Loucy (cell line): Measurements from ENCODE around the gene HIRA.

Experiments
- H2AFZ ChIP-seq: fragments of 200-600 bp; sonication (generic); 2 replicates; pipeline ENCODE4 v1.6.0; 2016; ENCODE audit warnings: antibody characterized with exemption, mild to moderate bottlenecking, low read length, moderate library complexity
- H3F3A ChIP-seq: fragments of 200-600 bp; 2 replicates; pipeline ENCODE4 v1.6.0; 2016; ENCODE audit warnings: antibody characterized with exemption, low read depth, mild to moderate bottlenecking
- H3K27me3 ChIP-seq: fragments of 200-600 bp; sonication (generic); 2 replicates; pipeline ENCODE4 v1.6.1; 2014; ENCODE audit warnings: low read length, mild to moderate bottlenecking; ENCODE audit not compliant: insufficient read depth, poor library complexity, severe bottlenecking
- H3K36me3 ChIP-seq: fragments of 200-600 bp; sonication (generic); 2 replicates; pipeline ENCODE4 v1.6.1; 2016; ENCODE audit warnings: low read length; ENCODE audit not compliant: insufficient read depth
- H3K4me1 ChIP-seq: fragments of 200-600 bp; sonication (generic); 2 replicates; pipeline ENCODE4 v1.5.1; 2014; ENCODE audit warnings: low read length, mild to moderate bottlenecking; ENCODE audit not compliant: insufficient read depth, poor library complexity, severe bottlenecking
- H3K4me2 ChIP-seq: fragments of 200-600 bp; sonication (generic); 2 replicates; pipeline ENCODE4 v1.6.0; 2014; ENCODE audit warnings: antibody characterized with exemption, low read length, low read depth, mild to moderate bottlenecking; ENCODE audit not compliant: poor library complexity, severe bottlenecking
- H3K4me3 ChIP-seq: fragments of 200-600 bp; sonication (generic); 2 replicates; pipeline ENCODE4 v1.5.1; 2014; ENCODE audit warnings: low read length, mild to moderate bottlenecking, mixed read lengths; ENCODE audit not compliant: poor library complexity, severe bottlenecking
- H3K79me2 ChIP-seq: fragments of 200-600 bp; sonication (generic); 2 replicates; pipeline ENCODE4 v1.6.1; 2014; ENCODE audit warnings: low read length; ENCODE audit not compliant: insufficient read depth
- H3K9ac ChIP-seq: fragments of 200-600 bp; sonication (generic); 2 replicates; pipeline ENCODE4 v1.6.0; 2014; ENCODE audit warnings: mild to moderate bottlenecking, low read depth, low read length, moderate library complexity; ENCODE audit not compliant: poor library complexity, severe bottlenecking
- H3K9me2 ChIP-seq: fragments of 200-600 bp; sonication (generic); replicated peaks from 2 replicates; pipeline ENCODE4 v1.6.1; 2016; ENCODE audit warnings: low read depth, low read length, mixed read lengths
- H3K9me3 ChIP-seq: fragments of 200-600 bp; sonication (generic); 2 replicates; pipeline ENCODE4 v1.6.1; 2014; ENCODE audit warnings: mild to moderate bottlenecking, antibody characterized with exemption, low read length, low read depth; ENCODE audit not compliant: insufficient read depth
- H4K20me1 ChIP-seq: fragments of 200-600 bp; sonication (generic); 2 replicates; pipeline ENCODE4 v1.6.0; 2014; ENCODE audit warnings: antibody characterized with exemption, low read length, mild to moderate bottlenecking; ENCODE audit not compliant: insufficient read depth, poor library complexity, severe bottlenecking
- CTCF ChIP-seq: fragments of 200-600 bp; sonication (generic); conservative IDR thresholded peaks from 2 replicates; pipeline ENCODE4 v1.5.1; 2014; ENCODE audit warnings: mild to moderate bottlenecking, antibody characterized with exemption, low read length
- EZH2phosphoT487 ChIP-seq: fragments of 200-600 bp; IDR thresholded peaks from 2 replicates; pipeline ENCODE4 v1.6.1; 2018; ENCODE audit warnings: antibody characterized with exemption, mild to moderate bottlenecking, moderate library complexity, borderline replicate concordance

HIRA gene

DNA sequence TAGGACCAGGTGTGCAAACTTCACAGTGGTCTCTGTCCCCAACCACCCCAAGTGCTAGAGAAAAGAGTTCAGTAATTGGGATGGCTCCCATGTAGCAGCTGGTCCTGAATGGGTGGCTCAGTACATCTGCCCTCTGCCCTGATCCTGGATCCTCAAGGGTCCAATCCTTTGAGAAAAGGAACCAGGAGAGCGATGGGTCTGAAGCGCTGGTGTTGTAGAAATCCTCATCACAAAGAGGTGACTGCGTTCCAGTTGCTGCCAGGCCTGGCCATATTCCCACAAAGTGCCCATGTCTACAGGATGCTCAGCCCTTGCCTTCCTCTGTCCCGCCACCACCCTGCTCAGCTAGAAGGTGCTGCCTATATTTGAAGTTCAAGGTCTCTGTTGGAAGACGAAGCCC is 22.2 kb upstream of the HIRA start:
- H3K4me3 ChIP-seq: no peak overlapping the region
- H3K9me2 ChIP-seq: no peaks in the 10 kb centered on the region
- H4K20me1 ChIP-seq: no peaks in the 10 kb centered on the region
- TF ChIP-seq CTCF: no peak
- TF ChIP-seq EZH2phosphoT487: no peak
- H3F3A ChIP-seq: no peaks in the 10 kb centered on the region
- H3K27me3 ChIP-seq: no peaks in the 10 kb centered on the region
- H3K79me2 ChIP-seq: peaks cover 7% of the 10 kb centered on the region
- H3K4me2 ChIP-seq: no peak overlapping the region
- H3K9me3 ChIP-seq: no peaks in the 10 kb centered on the region
- H3K4me1 ChIP-seq: peaks cover 8% of the 10 kb centered on the region
- H2AFZ ChIP-seq: no peak overlapping the region
- peaks cover 53% of the 10 kb centered on the region; the same call in 1 of the 2 replicates for H3K36me3 ChIP-seq
- no peak overlapping the region for H3K9ac ChIP-seq

DNA sequence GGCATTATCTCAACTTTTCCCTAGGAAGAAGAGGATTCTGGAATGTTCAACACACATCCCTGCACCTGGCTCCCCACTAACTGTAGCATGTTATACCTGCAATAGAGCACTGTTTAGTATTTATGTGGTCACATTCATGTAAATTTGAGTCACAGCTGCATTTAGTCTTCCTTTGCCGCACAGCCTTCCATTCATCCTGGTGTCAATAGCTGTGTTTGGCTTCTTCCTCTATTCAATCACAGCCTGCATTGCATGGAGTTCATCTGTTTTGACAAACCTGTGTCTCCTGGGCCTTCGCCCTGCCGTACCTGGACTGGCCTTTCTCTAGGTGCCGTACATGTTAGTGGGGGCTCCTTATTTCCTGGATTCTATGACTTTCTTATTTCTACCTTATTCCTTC is 20.0 kb upstream of the HIRA start:
- H3K4me1 ChIP-seq: peaks cover 16% of the 10 kb centered on the region
- H3K4me3 ChIP-seq: no peak overlapping the region
- no peaks in the 10 kb centered on the region for H3K9me2 ChIP-seq
- no peak overlapping the region for H2AFZ ChIP-seq
- H3K79me2 ChIP-seq: peaks cover 26% of the 10 kb centered on the region
- H3F3A ChIP-seq: no peaks in the 10 kb centered on the region
- H3K9me3 ChIP-seq: no peaks in the 10 kb centered on the region
- no peaks in the 10 kb centered on the region for H3K27me3 ChIP-seq
- TF ChIP-seq EZH2phosphoT487: no peak
- no peak overlapping the region for H3K4me2 ChIP-seq
- H3K9ac ChIP-seq: no peak overlapping the region
- H4K20me1 ChIP-seq: peaks cover 6% of the 10 kb centered on the region
- peaks cover 39% of the 10 kb centered on the region; the same call in 1 of the 2 replicates for H3K36me3 ChIP-seq

GRCh38 chr22:19450363-19451175 is 19.0 kb upstream of the HIRA start:
- Histone ChIP-seq H3K4me2 (no peak overlapping the region), H3K4me3 (no peak overlapping the region), H4K20me1 (peaks cover 10% of the 10 kb centered on the region), H3K27me3 (no peaks in the 10 kb centered on the region), H2AFZ (no peak overlapping the region), H3K4me1 (peaks cover 24% of the 10 kb centered on the region), H3K9me2 (no peaks in the 10 kb centered on the region), H3K79me2 (peaks cover 36% of the 10 kb centered on the region), H3F3A (no peaks in the 10 kb centered on the region), H3K36me3 (peaks cover 29% of the 10 kb centered on the region; the same call in 1 of the 2 replicates), H3K9me3 (no peaks in the 10 kb centered on the region), H3K9ac (no peak overlapping the region)
- TF ChIP-seq CTCF (no peak), EZH2phosphoT487 (no peak)

DNA sequence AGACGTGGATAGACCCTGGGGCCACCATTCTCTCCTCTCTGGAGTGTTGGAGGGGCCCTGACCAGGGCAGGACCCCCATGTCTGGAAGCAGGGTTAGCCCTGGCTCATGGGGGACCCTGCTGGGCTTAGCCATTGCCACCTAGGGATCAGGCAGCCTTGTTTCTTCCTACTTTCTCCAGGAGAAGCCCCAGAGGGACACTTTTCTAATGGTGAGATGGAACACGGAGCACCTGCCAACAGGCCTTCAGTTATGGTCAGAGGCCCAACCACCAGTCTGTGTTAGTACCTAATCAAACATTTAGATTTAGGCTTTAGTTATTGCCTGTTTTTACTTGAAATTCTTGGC is 17.9 kb upstream of the HIRA start:
- no peaks in the 10 kb centered on the region for H3K27me3 ChIP-seq
- H3F3A ChIP-seq: no peaks in the 10 kb centered on the region
- H2AFZ ChIP-seq: no peak overlapping the region
- H3K4me3 ChIP-seq: no peak overlapping the region
- peaks cover 47% of the 10 kb centered on the region for H3K79me2 ChIP-seq
- TF ChIP-seq CTCF: no peak
- peaks cover 31% of the 10 kb centered on the region for H3K4me1 ChIP-seq
- peak overlapping the region; percentile 77 for H3K4me2 ChIP-seq
- H3K9ac ChIP-seq: no peak overlapping the region
- peaks cover 17% of the 10 kb centered on the region for H4K20me1 ChIP-seq
- no peaks in the 10 kb centered on the region for H3K9me2 ChIP-seq
- H3K36me3 ChIP-seq: peaks cover 17% of the 10 kb centered on the region; the same call in 1 of the 2 replicates
- no peaks in the 10 kb centered on the region for H3K9me3 ChIP-seq
